ENCODE measurements around the gene KDF1.
"Not testable (repeated sequence)": the region's sequence is repeated elsewhere in the genome, so short reads cannot be mapped to it uniquely, and the experiment has no call there.

KDF1 gene

GRCh38 chr1:26956321-26956720 is 3.9 kb downstream of the KDF1 start:
- no peak for DNase-seq (ENCODE audit: low spot score)

GRCh38 chr1:26953374-26953773 is 6.9 kb downstream of the KDF1 start:
- no peak for DNase-seq (ENCODE audit: low spot score)

- no peak for DNase-seq (ENCODE audit: low spot score)
Measured at GRCh38 chr1:26951821-26952497, 8.3 kb downstream of the KDF1 start.

- DNase-seq (ENCODE audit: low spot score) = no peak
Measured at GRCh38 chr1:26951216-26951615, 9.1 kb downstream of the KDF1 start.

- no peak for DNase-seq (ENCODE audit: low spot score)
Measured at GRCh38 chr1:26950602-26951001, 9.7 kb downstream of the KDF1 start.

GRCh38 chr1:26949926-26950319 is 10.3 kb downstream of the KDF1 start:
- DNase-seq (ENCODE audit: low spot score) = no peak

GRCh38 chr1:26949266-26949925 is 10.9 kb downstream of the KDF1 start:
- peak; percentile 63 for DNase-seq (ENCODE audit: low spot score)

GRCh38 chr1:26948725-26949057 is 11.6 kb downstream of the KDF1 start:
- not testable (repeated sequence) for DNase-seq (ENCODE audit: low spot score)

GRCh38 chr1:26946270-26946669 is 14.0 kb downstream of the KDF1 start:
- no peak for DNase-seq (ENCODE audit: low spot score)

GRCh38 chr1:26945728-26946127 is 14.5 kb downstream of the KDF1 start:
- DNase-seq (ENCODE audit: low spot score) = no peak

GRCh38 chr1:26945138-26945537 is 15.1 kb downstream of the KDF1 start:
- DNase-seq (ENCODE audit: low spot score) = no peak

- DNase-seq (ENCODE audit: low spot score) = no peak
Measured at GRCh38 chr1:26942656-26943055, 17.6 kb downstream of the KDF1 start.

- DNase-seq (ENCODE audit: low spot score) = no peak
Measured at GRCh38 chr1:26941311-26941710, 19.0 kb downstream of the KDF1 start.

GRCh38 chr1:26938659-26939025 is 21.6 kb downstream of the KDF1 start:
- DNase-seq (ENCODE audit: low spot score) = no peak

- DNase-seq (ENCODE audit: low spot score) = no peak
Measured at GRCh38 chr1:26938004-26938658, 22.1 kb downstream of the KDF1 start.

- DNase-seq (ENCODE audit: low spot score) = no peak
Measured at GRCh38 chr1:26936823-26937222, 23.4 kb downstream of the KDF1 start.

- DNase-seq (ENCODE audit: low spot score) = no peak
Measured at GRCh38 chr1:26932531-26932930, 27.7 kb downstream of the KDF1 start.

- no peak for DNase-seq (ENCODE audit: low spot score)
Measured at GRCh38 chr1:26923711-26924110, 36.6 kb downstream of the KDF1 start.

GRCh38 chr1:26922901-26923300 is 37.4 kb downstream of the KDF1 start:
- DNase-seq (ENCODE audit: low spot score) = no peak

- DNase-seq (ENCODE audit: low spot score) = no peak
Measured at GRCh38 chr1:26922431-26922729, 37.9 kb downstream of the KDF1 start.

GRCh38 chr1:26921540-26922430 is 38.5 kb downstream of the KDF1 start, which contains the start of gene NUDC:
Gene NUDC, plus strand, starts transcription at chr1:26921743. Its CDS starts 106 bp downstream, at chr1:26921849.
- DNase-seq (ENCODE audit: low spot score) = peak; percentile 98

- DNase-seq (ENCODE audit: low spot score) = no peak
Measured at GRCh38 chr1:26921126-26921539, 39.1 kb downstream of the KDF1 start.
